Retinal pigment epithelial cell (primary cell): Measurements from ENCODE around the gene GRWD1.
A peak's percentile ranks its signal among the peaks of the same experiment; 100 is the strongest.

Source experiments
- DNase-seq: peaks from one replicate; pipeline ENCODE4 v3.0.0-alpha.2; 2010; ENCODE audit warnings: low read depth
- H3K4me3 ChIP-seq: 2 replicates; pipeline ENCODE4 v1.5.1; 2011; ENCODE audit warnings: mild to moderate bottlenecking, low read length, control low read depth, moderate library complexity
- TF ChIP-seq, protein P1 (sequence below): conservative IDR thresholded peaks from 2 replicates; pipeline ENCODE4 v1.5.1; 2011; ENCODE audit warnings: low read depth, low read length, control low read depth, inconsistent platforms

GRWD1 gene

GRCh38 chr19:48444129-48444935 is 1.5 kb upstream of the GRWD1 start:
- TF ChIP-seq, protein P1, sequence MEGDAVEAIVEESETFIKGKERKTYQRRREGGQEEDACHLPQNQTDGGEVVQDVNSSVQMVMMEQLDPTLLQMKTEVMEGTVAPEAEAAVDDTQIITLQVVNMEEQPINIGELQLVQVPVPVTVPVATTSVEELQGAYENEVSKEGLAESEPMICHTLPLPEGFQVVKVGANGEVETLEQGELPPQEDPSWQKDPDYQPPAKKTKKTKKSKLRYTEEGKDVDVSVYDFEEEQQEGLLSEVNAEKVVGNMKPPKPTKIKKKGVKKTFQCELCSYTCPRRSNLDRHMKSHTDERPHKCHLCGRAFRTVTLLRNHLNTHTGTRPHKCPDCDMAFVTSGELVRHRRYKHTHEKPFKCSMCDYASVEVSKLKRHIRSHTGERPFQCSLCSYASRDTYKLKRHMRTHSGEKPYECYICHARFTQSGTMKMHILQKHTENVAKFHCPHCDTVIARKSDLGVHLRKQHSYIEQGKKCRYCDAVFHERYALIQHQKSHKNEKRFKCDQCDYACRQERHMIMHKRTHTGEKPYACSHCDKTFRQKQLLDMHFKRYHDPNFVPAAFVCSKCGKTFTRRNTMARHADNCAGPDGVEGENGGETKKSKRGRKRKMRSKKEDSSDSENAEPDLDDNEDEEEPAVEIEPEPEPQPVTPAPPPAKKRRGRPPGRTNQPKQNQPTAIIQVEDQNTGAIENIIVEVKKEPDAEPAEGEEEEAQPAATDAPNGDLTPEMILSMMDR, result no peak
- H3K4me3 ChIP-seq, result peak overlapping the region; percentile 96
- DNase-seq, result no peak

GRCh38 chr19:48444936-48445200 is 915 bp upstream of the GRWD1 start:
- no peak for DNase-seq
- TF ChIP-seq, protein P1, result no peak
- peak overlapping the region; percentile 96 for H3K4me3 ChIP-seq

DNA sequence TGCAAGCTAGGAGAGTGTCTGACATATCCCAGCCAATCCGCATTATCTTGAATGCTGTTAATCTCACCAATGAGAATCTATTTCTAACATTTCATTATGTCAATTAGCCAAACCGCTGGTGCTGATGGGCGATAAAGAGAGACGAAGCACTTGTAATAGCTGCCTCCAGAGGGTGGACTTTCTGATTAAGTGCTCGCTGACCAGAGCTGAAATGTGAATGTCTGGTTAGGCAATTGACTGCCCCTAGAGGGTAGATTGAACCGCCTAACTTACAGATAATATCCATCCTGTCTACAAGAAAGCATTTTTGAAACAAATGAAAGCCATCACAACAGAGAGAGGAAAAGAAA is 552 bp upstream of the GRWD1 start:
- H3K4me3 ChIP-seq, result peak overlapping the region; percentile 96
- peak; percentile 77 for DNase-seq
- TF ChIP-seq, protein P1, result peak; percentile 73

DNA sequence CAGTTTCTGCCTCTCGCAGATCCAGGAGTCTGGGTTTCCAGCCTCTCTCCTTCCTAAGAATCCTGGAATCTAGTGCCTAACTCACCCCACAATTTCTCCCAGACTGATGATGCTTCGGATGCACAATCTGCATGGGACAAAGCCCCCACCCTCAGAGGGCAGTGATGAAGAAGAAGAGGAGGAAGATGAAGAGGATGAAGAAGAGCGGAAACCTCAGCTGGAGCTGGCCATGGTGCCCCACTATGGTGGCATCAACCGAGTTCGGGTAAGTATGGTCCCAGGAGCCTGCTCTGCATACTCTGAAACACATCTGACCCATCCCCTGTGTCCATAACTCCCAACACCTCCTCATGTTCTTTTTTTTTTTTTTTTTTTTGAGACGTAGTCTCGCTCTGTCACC is 796 bp downstream of the GRWD1 start:
- TF ChIP-seq, protein P1, result no peak
- DNase-seq, result no peak
- peak overlapping the region; percentile 96 for H3K4me3 ChIP-seq

GRCh38 chr19:48448563-48448962 is 2.8 kb downstream of the GRWD1 start:
- H3K4me3 ChIP-seq, result no peak overlapping the region
- no peak for DNase-seq
- TF ChIP-seq, protein P1, result no peak

DNA sequence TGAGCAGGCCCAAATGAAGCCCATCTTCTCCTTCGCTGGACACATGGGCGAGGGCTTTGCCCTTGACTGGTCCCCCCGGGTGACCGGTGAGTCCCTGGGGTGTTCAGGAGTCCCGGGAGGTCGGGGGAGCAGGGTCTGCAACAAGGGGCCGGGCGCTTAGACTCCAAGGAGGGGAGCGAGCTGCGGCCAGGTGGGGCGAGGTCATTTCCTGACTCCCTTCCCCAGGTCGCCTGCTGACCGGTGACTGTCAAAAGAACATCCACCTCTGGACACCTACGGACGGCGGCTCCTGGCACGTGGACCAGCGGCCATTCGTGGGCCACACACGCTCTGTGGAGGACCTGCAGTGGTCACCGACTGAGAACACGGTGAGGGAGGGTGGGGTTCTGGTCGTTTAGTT is 4.7 kb downstream of the GRWD1 start:
- TF ChIP-seq, protein P1, result no peak
- H3K4me3 ChIP-seq, result no peak overlapping the region
- DNase-seq, result no peak

- H3K4me3 ChIP-seq, result no peak overlapping the region
- TF ChIP-seq, protein P1, result no peak
Measured at GRCh38 chr19:48450863-48451262, 5.1 kb downstream of the GRWD1 start.

More at GRCh38 chr19:48450863-48451262, 5.1 kb downstream of the GRWD1 start:
- DNase-seq, result no peak
